Esophagus squamous epithelium (tissue), 4 donors: ENCODE data around the gene GLB1L.

Experiments used
- CTCF ChIP-seq, 6 experiments: fragments of 450-650 bp in 4 of 6; fragments of 200-600 bp in 2 of 6; sonication (generic) in 2 of 6; IDR thresholded peaks; one replicate each; pipeline ENCODE4 v1.5.1; 2016 to 2019; ENCODE audit warnings: antibody characterized with exemption in 6 of 6, mild to moderate bottlenecking in 4 of 6, moderate library complexity in 4 of 6
- POLR2A ChIP-seq, 4 donors: fragments of 450-650 bp; IDR thresholded peaks; one replicate each; pipeline ENCODE4 v1.6.1; 2017; ENCODE audit warnings: antibody characterized with exemption in 4 of 4, mild to moderate bottlenecking in 4 of 4, moderate library complexity in 3 of 4

GRCh38 chr2:219266232-219266631, 21.0 kb upstream of the GLB1L start:
- TF ChIP-seq CTCF (IDR thresholded peaks at IDR 0.05) (no peak), POLR2A (IDR thresholded peaks at IDR 0.05) (no peak)
